Measurements from ENCODE around the gene MXI1. TPM values are rescaled to one million over a fixed set of nuclear protein-coding genes. Genes with fewer than 3 reads are reported as not detected.

Gene MXI1
- total RNA-seq, 2 experiments from 2014 or later, result 47.9 to 48.2 TPM

GRCh38 chr10:110162741-110163145 lies 44.7 kb upstream of the MXI1 start:
- no peak for TF ChIP-seq CTCF (IDR thresholded peaks at IDR 0.05)
- Mint-ChIP-seq H3K4me3 (no peak overlapping the region), H3K27ac (no peak overlapping the region), H3K27me3 (peaks cover 79% of the 10 kb centered on the region), H3K4me1 (ENCODE audit: low read depth) (peaks cover 13% of the 10 kb centered on the region), H3K36me3 (ENCODE audit: low read depth) (no peaks in the 10 kb centered on the region), H3K9me3 (no peaks in the 10 kb centered on the region)
- no peak for ATAC-seq
- intact Hi-C loops (cut with micrococcal nuclease), result no loop called here
- CTCF ChIA-PET, result interaction anchor here (1.0 to 5.3 kb wide), 5 partner anchors 10 to 116 kb away, joined by 3 to 20 read pairs (median 4); no protein-coding TSS in a partner anchor
- POLR2A ChIA-PET, result interaction anchor here (1.1 to 1.5 kb wide), 2 partner anchors 15 to 55 kb away, joined by 3 read pairs; no protein-coding TSS in a partner anchor
- DNase-seq, result no peak

GRCh38 chr10:110163192-110163773 lies 44.1 kb upstream of the MXI1 start:
- no peak for DNase-seq
- intact Hi-C loops (cut with micrococcal nuclease), result no loop called here
- H3K4me1 Mint-ChIP-seq (ENCODE audit: low read depth), result peaks cover 17% of the 10 kb centered on the region
- H3K27me3 Mint-ChIP-seq, result peaks cover 79% of the 10 kb centered on the region
- no peak overlapping the region for H3K27ac Mint-ChIP-seq
- ChIA-PET CTCF (interaction anchor here (0.6 to 5.3 kb wide), 4 partner anchors 10 to 116 kb away, joined by 3 to 20 read pairs (median 4); no protein-coding TSS in a partner anchor), POLR2A (interaction anchor here (0.9 to 1.5 kb wide), 2 partner anchors 28 to 44 kb away, joined by 3 to 4 read pairs; partner anchors contain the start of gene MXI1)
- ATAC-seq, result no peak
- H3K4me3 Mint-ChIP-seq, result no peak overlapping the region
- no peaks in the 10 kb centered on the region for H3K36me3 Mint-ChIP-seq (ENCODE audit: low read depth)
- H3K9me3 Mint-ChIP-seq, result no peaks in the 10 kb centered on the region
- no peak for TF ChIP-seq CTCF (IDR thresholded peaks at IDR 0.05)

- CTCF ChIA-PET, result interaction anchor here (0.6 to 5.3 kb wide), 4 partner anchors 11 to 115 kb away, joined by 3 to 20 read pairs (median 4); no protein-coding TSS in a partner anchor
- peaks cover 19% of the 10 kb centered on the region for H3K4me1 Mint-ChIP-seq (ENCODE audit: low read depth)
Measured at GRCh38 chr10:110163841-110164240, 43.6 kb upstream of the MXI1 start.

GRCh38 chr10:110165239-110165638 lies 42.2 kb upstream of the MXI1 start:
- Mint-ChIP-seq H3K4me1 (ENCODE audit: low read depth) (peaks cover 20% of the 10 kb centered on the region), H3K27me3 (peaks cover 80% of the 10 kb centered on the region), H3K36me3 (ENCODE audit: low read depth) (no peaks in the 10 kb centered on the region), H3K27ac (peak overlapping the region; percentile 0), H3K9me3 (no peaks in the 10 kb centered on the region), H3K4me3 (no peak overlapping the region)
- CTCF ChIA-PET, result interaction anchor here (0.8 to 5.3 kb wide), 5 partner anchors 10 to 127 kb away, joined by 3 to 20 read pairs (median 3); no protein-coding TSS in a partner anchor
- intact Hi-C loops (cut with micrococcal nuclease), result no loop called here
- no peak for TF ChIP-seq CTCF (IDR thresholded peaks at IDR 0.05)
- DNase-seq (peak; percentile 64), ATAC-seq (peak; percentile 63)
- POLR2A ChIA-PET, result no interaction called here

More at GRCh38 chr10:110163841-110164240, 43.6 kb upstream of the MXI1 start:
- no peak overlapping the region for H3K4me3 Mint-ChIP-seq
- no peak for DNase-seq
- H3K27me3 Mint-ChIP-seq, result peaks cover 79% of the 10 kb centered on the region
- ATAC-seq, result no peak
- POLR2A ChIA-PET, result interaction anchor here (0.9 to 1.5 kb wide), 2 partner anchors 27 to 43 kb away, joined by 3 to 4 read pairs; partner anchors contain the start of gene MXI1
- no peaks in the 10 kb centered on the region for H3K9me3 Mint-ChIP-seq
- no peak for TF ChIP-seq CTCF (IDR thresholded peaks at IDR 0.05)
- intact Hi-C loops (cut with micrococcal nuclease), result no loop called here
- no peaks in the 10 kb centered on the region for H3K36me3 Mint-ChIP-seq (ENCODE audit: low read depth)
- H3K27ac Mint-ChIP-seq, result no peak overlapping the region

GRCh38 chr10:110167149-110167548 lies 40.3 kb upstream of the MXI1 start:
- peaks cover 80% of the 10 kb centered on the region for H3K27me3 Mint-ChIP-seq
- H3K27ac Mint-ChIP-seq, result no peak overlapping the region
- H3K36me3 Mint-ChIP-seq (ENCODE audit: low read depth), result no peaks in the 10 kb centered on the region
- DNase-seq, result no peak
- intact Hi-C loops (cut with micrococcal nuclease), result no loop called here
- H3K4me1 Mint-ChIP-seq (ENCODE audit: low read depth), result peaks cover 22% of the 10 kb centered on the region
- H3K4me3 Mint-ChIP-seq, result no peak overlapping the region
- no peak for ATAC-seq
- ChIA-PET POLR2A (interaction anchor here (1.0 kb wide), 2 partner anchors 9 to 22 kb away, joined by 3 read pairs; no protein-coding TSS in a partner anchor), CTCF (interaction anchor here (1.5 kb wide), 1 partner anchor 112 kb away, joined by 5 read pairs; no protein-coding TSS in a partner anchor)
- TF ChIP-seq CTCF (IDR thresholded peaks at IDR 0.05), result no peak
- H3K9me3 Mint-ChIP-seq, result no peaks in the 10 kb centered on the region
